Measurements from ENCODE around the gene SVOPL.

The SVOPL gene

DNA sequence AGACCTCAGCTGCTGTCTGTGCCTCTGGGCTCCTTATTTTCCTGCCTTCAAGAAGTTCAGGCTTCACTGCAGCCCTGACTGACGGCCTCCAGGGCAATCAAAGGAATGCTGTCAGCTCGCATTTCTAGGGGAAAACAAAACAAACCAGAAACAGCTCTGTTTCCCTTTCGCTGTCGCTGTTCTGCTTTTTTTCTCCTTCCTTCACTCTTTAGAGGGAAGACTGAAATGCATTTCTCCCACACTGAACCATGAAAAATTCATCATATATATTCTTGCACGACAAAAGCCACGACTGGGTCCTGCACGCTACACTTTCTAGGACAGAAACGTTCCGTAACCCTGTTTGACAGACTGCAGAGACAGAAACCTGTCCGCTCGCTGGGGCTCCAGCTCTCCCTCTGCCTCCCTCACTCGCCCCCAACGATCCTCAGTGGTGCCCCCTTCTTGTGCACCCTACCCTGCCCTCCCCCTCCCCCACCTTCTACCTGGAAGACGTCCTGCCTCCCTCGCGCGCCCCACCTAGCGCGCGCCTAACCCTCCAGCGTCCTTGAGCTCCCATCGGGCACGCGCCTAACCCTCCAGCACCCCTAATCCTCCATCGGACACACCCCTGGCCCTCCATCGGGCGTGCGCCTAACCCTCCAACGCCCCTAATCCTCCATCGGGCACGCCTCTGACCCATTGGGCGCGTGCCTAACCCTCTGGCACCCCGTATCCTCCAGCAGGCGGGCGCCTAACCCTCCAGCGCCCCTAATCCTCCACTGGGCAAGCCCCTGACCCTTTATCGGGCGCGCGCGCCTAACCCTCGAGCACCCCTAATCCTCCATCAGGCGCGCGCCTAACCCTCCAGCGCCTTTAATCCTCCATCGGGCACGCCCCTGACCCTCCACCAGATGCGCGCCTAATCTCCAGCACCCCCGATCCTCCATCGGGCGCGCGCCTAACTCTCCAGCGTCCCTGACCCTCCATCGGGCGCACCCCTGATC is 37.1 kb downstream of the SVOPL start:
- no peak overlapping the region for H3K4me3 ChIP-seq (ENCODE audit: low read depth, low read length)
- DNase-seq (ENCODE audit: low read depth): no peak
- TF ChIP-seq, protein P1, sequence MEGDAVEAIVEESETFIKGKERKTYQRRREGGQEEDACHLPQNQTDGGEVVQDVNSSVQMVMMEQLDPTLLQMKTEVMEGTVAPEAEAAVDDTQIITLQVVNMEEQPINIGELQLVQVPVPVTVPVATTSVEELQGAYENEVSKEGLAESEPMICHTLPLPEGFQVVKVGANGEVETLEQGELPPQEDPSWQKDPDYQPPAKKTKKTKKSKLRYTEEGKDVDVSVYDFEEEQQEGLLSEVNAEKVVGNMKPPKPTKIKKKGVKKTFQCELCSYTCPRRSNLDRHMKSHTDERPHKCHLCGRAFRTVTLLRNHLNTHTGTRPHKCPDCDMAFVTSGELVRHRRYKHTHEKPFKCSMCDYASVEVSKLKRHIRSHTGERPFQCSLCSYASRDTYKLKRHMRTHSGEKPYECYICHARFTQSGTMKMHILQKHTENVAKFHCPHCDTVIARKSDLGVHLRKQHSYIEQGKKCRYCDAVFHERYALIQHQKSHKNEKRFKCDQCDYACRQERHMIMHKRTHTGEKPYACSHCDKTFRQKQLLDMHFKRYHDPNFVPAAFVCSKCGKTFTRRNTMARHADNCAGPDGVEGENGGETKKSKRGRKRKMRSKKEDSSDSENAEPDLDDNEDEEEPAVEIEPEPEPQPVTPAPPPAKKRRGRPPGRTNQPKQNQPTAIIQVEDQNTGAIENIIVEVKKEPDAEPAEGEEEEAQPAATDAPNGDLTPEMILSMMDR (IDR thresholded peaks at IDR 0.05; ENCODE audit: control insufficient read depth, extremely low read depth, insufficient read depth): no peak

GRCh38 chr7:138662991-138663320 is 38.2 kb downstream of the SVOPL start:
- TF ChIP-seq, protein P1 (IDR thresholded peaks at IDR 0.05; ENCODE audit: control insufficient read depth, extremely low read depth, insufficient read depth): no peak
- no peak overlapping the region for H3K4me3 ChIP-seq (ENCODE audit: low read depth, low read length)
- DNase-seq (ENCODE audit: low read depth): no peak

- no peak for DNase-seq (ENCODE audit: low read depth)
- no peak overlapping the region for H3K4me3 ChIP-seq (ENCODE audit: low read depth, low read length)
- TF ChIP-seq, protein P1 (IDR thresholded peaks at IDR 0.05; ENCODE audit: control insufficient read depth, extremely low read depth, insufficient read depth): no peak
These were observed 38.8 kb downstream of the SVOPL start for GRCh38 chr7:138662076-138662990.

DNA sequence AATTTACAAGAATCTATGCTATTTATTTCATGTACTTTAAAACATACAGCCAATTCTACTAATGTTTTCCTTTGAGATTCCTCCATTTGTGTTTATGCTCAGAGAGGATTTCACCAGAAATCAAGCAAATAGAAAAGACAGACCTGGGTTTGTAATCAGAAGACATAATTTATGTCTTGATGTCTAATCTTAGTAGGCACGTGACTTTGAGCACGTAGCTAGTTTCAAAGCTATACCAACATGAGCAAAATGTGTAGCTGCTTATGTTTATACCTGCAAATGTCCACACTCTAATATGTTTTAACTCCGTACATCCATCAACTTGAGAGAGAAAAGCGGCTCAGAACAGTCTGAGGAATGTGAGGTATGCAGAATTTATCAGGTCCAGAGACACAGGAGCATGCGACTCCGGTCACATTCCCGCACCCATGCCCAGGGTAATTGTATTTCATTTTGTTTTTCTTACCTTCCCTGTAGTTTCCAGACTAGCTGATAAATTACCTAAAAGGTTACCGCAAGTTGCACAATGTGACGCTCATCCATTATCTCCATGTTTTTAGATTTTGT is 40.0 kb downstream of the SVOPL start:
- TF ChIP-seq, protein P1 (IDR thresholded peaks at IDR 0.05; ENCODE audit: control insufficient read depth, extremely low read depth, insufficient read depth): no peak
- DNase-seq (ENCODE audit: low read depth): no peak
- H3K4me3 ChIP-seq (ENCODE audit: low read depth, low read length): no peak overlapping the region

GRCh38 chr7:138658889-138659288 is 42.3 kb downstream of the SVOPL start:
- TF ChIP-seq, protein P1 (IDR thresholded peaks at IDR 0.05; ENCODE audit: control insufficient read depth, extremely low read depth, insufficient read depth): no peak
- DNase-seq (ENCODE audit: low read depth): no peak
- H3K4me3 ChIP-seq (ENCODE audit: low read depth, low read length): no peak overlapping the region

GRCh38 chr7:138657854-138658386 is 43.2 kb downstream of the SVOPL start:
- no peak overlapping the region for H3K4me3 ChIP-seq (ENCODE audit: low read depth, low read length)
- DNase-seq (ENCODE audit: low read depth): no peak

More at GRCh38 chr7:138657854-138658386, 43.2 kb downstream of the SVOPL start:
- TF ChIP-seq, protein P1 (IDR thresholded peaks at IDR 0.05; ENCODE audit: control insufficient read depth, extremely low read depth, insufficient read depth): no peak
